HL-60 (cell line): ENCODE measurements around the gene CCDC85B.

Experiments
- DNase-seq, 2 experiments: peaks; one replicate each; pipeline ENCODE4 v3.0.0-alpha.2; 2010 to 2020; ENCODE audit warnings: low read depth in 1 of 2, low spot score in 1 of 2
- H3K27ac ChIP-seq: fragments of 250-450 bp; sonication (Bioruptor Pico); replicated peaks from 2 replicates; pipeline ENCODE4 v1.5.1; 2020; ENCODE audit warnings: mild to moderate bottlenecking, moderate library complexity
- H3K27me3 ChIP-seq: fragments of 250-450 bp; sonication (Bioruptor Pico); 2 replicates; pipeline ENCODE4 v1.5.1; 2021; ENCODE audit warnings: mild to moderate bottlenecking, moderate library complexity; ENCODE audit not compliant: insufficient read depth, poor library complexity, severe bottlenecking
- H3K4me3 ChIP-seq: replicated peaks from 2 replicates; pipeline ENCODE4 v1.5.1; 2011; ENCODE audit warnings: mild to moderate bottlenecking, control low read depth, low read length; ENCODE audit not compliant: insufficient read depth
- GABPA ChIP-seq: IDR thresholded peaks from 2 replicates; pipeline ENCODE4 v1.6.1; 2012; ENCODE audit warnings: low read depth
- POLR2AphosphoS5 ChIP-seq: IDR thresholded peaks from 2 replicates; pipeline ENCODE4 v1.6.1; 2012; ENCODE audit warnings: low read depth
- SPI1 ChIP-seq: IDR thresholded peaks from 2 replicates; pipeline ENCODE4 v1.6.1; 2012; ENCODE audit warnings: low read depth, mild to moderate bottlenecking, borderline replicate concordance
- TF ChIP-seq, protein P1 (sequence below): IDR thresholded peaks from 2 replicates; pipeline ENCODE4 v1.6.1; 2012; ENCODE audit warnings: low read depth; ENCODE audit not compliant: insufficient replicate concordance
- TF ChIP-seq, protein P2 (sequence below): IDR thresholded peaks from one replicate; pipeline ENCODE4 v1.5.1; 2011; ENCODE audit warnings: low read length, control low read depth, inconsistent platforms; ENCODE audit not compliant: insufficient read depth

Gene CCDC85B

DNA sequence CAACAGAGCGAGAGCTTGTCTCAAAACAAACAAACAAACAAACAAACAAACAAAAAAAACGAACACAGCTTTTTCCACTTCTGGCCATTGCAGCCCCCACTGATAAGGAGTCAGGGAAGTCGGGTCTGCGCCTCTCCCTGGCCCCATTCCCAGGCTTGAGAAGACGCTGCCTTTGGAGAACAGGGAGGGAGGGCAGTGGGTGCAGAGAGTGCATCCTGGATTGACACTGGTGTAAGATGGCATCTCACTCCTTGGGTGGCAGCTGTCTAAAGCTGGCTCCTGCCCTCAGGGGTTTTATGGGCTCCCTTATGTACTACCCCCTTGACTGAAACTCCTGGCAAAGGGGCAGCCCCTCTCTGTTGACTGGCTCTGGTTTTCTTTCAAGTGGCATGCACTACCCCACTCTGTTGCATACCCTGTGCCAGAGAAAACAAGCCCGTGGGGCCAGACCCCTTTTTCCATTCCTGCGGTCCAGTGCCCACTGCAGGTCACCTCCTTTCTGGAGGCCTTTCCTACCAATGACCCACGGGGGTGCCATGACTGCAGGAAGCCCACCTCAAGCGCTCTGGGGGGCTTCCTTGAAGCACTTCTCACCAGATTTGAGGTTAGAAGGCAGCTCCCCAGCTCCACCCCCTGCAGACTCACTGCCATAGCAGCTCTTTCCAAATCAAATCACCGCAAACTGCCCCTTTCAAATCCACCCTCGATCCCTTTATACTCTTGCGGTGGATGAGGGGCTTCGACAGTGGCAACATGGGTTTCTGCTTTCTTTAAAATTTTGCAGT lies 41.5 kb downstream of the CCDC85B start:
- no peak for DNase-seq
- Histone ChIP-seq H3K27ac (no peak overlapping the region), H3K27me3 (no peaks in the 10 kb centered on the region), H3K4me3 (no peak overlapping the region)
- no peak for TF ChIP-seq SPI1

DNA sequence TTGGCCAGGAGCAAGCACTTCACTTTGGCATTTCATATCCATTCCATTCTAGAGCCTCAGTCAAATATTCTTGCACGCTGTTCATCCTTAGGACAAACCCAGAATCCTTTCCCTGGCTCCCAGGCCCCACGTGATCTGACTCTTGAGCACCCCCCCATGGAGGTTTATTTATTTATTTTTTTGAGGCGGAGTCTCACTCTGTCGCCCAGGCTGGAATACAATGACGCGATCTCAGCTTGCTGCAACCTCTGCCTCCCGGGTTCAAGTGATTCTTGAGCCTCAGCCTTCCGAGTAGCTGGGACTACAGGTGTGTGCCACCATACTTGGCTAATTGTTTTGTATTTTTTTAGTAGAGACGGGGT lies 42.1 kb downstream of the CCDC85B start:
- DNase-seq, result no peak
- H3K27ac ChIP-seq, result no peak overlapping the region
- H3K27me3 ChIP-seq, result no peaks in the 10 kb centered on the region
- no peak for TF ChIP-seq SPI1
- TF ChIP-seq, protein P1, sequence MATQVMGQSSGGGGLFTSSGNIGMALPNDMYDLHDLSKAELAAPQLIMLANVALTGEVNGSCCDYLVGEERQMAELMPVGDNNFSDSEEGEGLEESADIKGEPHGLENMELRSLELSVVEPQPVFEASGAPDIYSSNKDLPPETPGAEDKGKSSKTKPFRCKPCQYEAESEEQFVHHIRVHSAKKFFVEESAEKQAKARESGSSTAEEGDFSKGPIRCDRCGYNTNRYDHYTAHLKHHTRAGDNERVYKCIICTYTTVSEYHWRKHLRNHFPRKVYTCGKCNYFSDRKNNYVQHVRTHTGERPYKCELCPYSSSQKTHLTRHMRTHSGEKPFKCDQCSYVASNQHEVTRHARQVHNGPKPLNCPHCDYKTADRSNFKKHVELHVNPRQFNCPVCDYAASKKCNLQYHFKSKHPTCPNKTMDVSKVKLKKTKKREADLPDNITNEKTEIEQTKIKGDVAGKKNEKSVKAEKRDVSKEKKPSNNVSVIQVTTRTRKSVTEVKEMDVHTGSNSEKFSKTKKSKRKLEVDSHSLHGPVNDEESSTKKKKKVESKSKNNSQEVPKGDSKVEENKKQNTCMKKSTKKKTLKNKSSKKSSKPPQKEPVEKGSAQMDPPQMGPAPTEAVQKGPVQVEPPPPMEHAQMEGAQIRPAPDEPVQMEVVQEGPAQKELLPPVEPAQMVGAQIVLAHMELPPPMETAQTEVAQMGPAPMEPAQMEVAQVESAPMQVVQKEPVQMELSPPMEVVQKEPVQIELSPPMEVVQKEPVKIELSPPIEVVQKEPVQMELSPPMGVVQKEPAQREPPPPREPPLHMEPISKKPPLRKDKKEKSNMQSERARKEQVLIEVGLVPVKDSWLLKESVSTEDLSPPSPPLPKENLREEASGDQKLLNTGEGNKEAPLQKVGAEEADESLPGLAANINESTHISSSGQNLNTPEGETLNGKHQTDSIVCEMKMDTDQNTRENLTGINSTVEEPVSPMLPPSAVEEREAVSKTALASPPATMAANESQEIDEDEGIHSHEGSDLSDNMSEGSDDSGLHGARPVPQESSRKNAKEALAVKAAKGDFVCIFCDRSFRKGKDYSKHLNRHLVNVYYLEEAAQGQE, result no peak
- TF ChIP-seq GABPA, result no peak
- TF ChIP-seq, protein P2, sequence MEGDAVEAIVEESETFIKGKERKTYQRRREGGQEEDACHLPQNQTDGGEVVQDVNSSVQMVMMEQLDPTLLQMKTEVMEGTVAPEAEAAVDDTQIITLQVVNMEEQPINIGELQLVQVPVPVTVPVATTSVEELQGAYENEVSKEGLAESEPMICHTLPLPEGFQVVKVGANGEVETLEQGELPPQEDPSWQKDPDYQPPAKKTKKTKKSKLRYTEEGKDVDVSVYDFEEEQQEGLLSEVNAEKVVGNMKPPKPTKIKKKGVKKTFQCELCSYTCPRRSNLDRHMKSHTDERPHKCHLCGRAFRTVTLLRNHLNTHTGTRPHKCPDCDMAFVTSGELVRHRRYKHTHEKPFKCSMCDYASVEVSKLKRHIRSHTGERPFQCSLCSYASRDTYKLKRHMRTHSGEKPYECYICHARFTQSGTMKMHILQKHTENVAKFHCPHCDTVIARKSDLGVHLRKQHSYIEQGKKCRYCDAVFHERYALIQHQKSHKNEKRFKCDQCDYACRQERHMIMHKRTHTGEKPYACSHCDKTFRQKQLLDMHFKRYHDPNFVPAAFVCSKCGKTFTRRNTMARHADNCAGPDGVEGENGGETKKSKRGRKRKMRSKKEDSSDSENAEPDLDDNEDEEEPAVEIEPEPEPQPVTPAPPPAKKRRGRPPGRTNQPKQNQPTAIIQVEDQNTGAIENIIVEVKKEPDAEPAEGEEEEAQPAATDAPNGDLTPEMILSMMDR, result no peak
- TF ChIP-seq POLR2AphosphoS5, result no peak
- no peak overlapping the region for H3K4me3 ChIP-seq

DNA sequence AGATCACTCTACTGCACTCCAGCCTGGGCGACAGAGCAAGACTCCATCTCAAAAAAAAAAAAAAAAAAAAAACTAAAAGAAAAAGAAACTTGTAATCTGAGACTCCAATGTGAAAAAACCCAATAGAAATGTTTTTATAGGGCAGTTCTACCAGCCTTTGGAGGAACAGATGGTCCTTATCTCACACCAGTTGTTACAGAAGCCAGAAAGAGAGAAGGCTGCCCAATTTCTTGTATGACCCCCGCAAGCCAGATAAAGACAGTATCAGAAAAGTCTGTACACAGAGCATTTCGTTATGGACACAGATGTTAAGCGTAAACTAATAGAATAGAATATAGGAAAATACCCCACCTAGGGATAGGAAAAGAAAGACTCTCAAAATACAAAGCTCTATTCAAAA lies 43.5 kb downstream of the CCDC85B start:
- no peak for TF ChIP-seq GABPA
- no peak for TF ChIP-seq SPI1
- TF ChIP-seq, protein P2, result no peak
- TF ChIP-seq POLR2AphosphoS5, result no peak
- TF ChIP-seq, protein P1, result no peak
- Histone ChIP-seq H3K4me3 (no peak overlapping the region), H3K27me3 (no peaks in the 10 kb centered on the region), H3K27ac (no peak overlapping the region)
- DNase-seq, result no peak

DNA sequence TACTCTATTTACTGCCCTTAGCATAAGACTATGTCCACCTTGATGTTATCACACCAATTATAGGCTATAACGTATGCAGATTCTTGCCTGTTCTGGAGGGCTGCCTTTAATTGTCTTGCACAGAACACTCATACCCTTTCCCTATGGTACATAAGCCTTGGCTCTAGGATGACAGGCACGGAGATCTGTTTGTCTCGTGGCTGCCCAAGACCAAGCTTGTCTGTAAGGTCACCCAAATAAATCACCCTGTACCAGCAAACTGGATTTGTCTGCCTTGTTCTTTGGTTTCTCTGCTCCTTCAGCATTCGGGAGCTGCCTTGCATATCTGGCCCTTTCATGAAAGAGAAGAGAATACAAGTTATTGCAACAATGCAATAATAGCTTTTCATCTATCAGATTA lies 47.3 kb downstream of the CCDC85B start:
- TF ChIP-seq, protein P1, result no peak
- Histone ChIP-seq H3K27ac (no peak overlapping the region), H3K27me3 (no peaks in the 10 kb centered on the region), H3K4me3 (no peak overlapping the region)
- DNase-seq, result no peak
